Heart right ventricle (tissue), 16 donors: ENCODE data around the gene CUL9. TPM values are rescaled to one million over a fixed set of nuclear protein-coding genes. Genes with fewer than 3 reads are reported as not detected.

Source experiments
- ATAC-seq, 8 donors: fragments of 200-7000 bp; cut with Tn5 transposase; one replicate each; pipeline ENCODE4 v1.9.1; 2020; ENCODE audit warnings: mild to moderate bottlenecking in 8 of 8, moderate library complexity in 8 of 8, moderate number of reproducible peaks in 1 of 8
- DNase-seq, 2 donors: peaks; one replicate each; pipeline ENCODE4 v3.0.0-alpha.2; 2020
- H3K27ac ChIP-seq, 10 donors: fragments of 200-600 bp; sonication (generic) in 2 of 10; one replicate each; pipeline versions ENCODE4 v1.5.0 to v1.8.0; 2020 to 2022; ENCODE audit warnings: mild to moderate bottlenecking in 3 of 10
- H3K27me3 ChIP-seq, 7 donors: fragments of 200-600 bp; one replicate each; pipeline ENCODE4 v1.8.0; 2021 to 2022; ENCODE audit warnings: mild to moderate bottlenecking in 2 of 7
- H3K36me3 ChIP-seq, 9 donors: fragments of 200-600 bp; sonication (generic) in 1 of 9; one replicate each; pipeline versions ENCODE4 v1.5.0 to v1.8.0; 2020 to 2022; ENCODE audit warnings: mild to moderate bottlenecking in 2 of 9
- H3K4me1 ChIP-seq, 9 donors: fragments of 200-600 bp; sonication (generic) in 1 of 9; one replicate each; pipeline versions ENCODE4 v1.5.0 to v1.8.0; 2020 to 2022; ENCODE audit warnings: mild to moderate bottlenecking in 4 of 9
- H3K4me3 ChIP-seq, 10 donors: fragments of 200-600 bp; sonication (generic) in 2 of 10; one replicate each; pipeline versions ENCODE4 v1.5.0 to v1.8.0; 2020 to 2022; ENCODE audit warnings: mild to moderate bottlenecking in 7 of 10, moderate library complexity in 2 of 10
- H3K9me3 ChIP-seq, 11 donors: fragments of 200-600 bp in 10 of 11; sonication (generic) in 2 of 11; one replicate each; pipeline versions ENCODE4 v1.5.0 to v1.8.0; 2013 to 2022; ENCODE audit warnings: mild to moderate bottlenecking in 2 of 11, control low read depth in 1 of 11, moderate library complexity in 1 of 11
- WGBS, 2 donors: extraction: QIAGEN DNeasy Blood & Tissue Kit; methylation state at CpG; one replicate each; pipeline ENCODE4 v1.1.7; 2013; ENCODE audit warnings: inconsistent platforms in 1 of 2; 5-methylcytosine and 5-hydroxymethylcytosine counted together
- intact Hi-C, 10 donors: fragments of 100-400 bp; cut with DNase I; formaldehyde crosslinking; loops; one replicate each; pipeline versions ENCODE4 v1.11.1 to v1.14.2; 2022
- polyA plus RNA-seq, 2 donors: library from polyadenylated mRNA; stranded (reverse); fragments of 200-250 nt; gene quantifications; one replicate each; pipeline ENCODE4 v1.2.3, GENCODE V29; 2013
- total RNA-seq, 10 donors: library from RNA; stranded (reverse); fragmentation: NEBNext Ultra II Directional in 3 of 10; extraction: Animal tissue kit (Norgen Biotek cat#: 25700) in 3 of 10; gene quantifications; one replicate each; pipeline versions ENCODE4 v1.2.1 to v1.2.4, GENCODE V29; 2021 to 2023
- TF ChIP-seq, protein P1 (sequence below), 9 donors: fragments of 200-600 bp; sonication (generic) in 2 of 9; IDR thresholded peaks; one replicate each; pipeline versions ENCODE4 v1.5.0 to v1.8.0; 2021 to 2022; ENCODE audit warnings: antibody characterized with exemption in 9 of 9, mild to moderate bottlenecking in 5 of 9, moderate library complexity in 1 of 9
- donor health status: Arrhythmogenic right ventricular cardiomyopathy.
- donor health status: ischemic (EF 13 %, LVEDD 7.1; RV severe dilation, severe dysfunction).
- donor health status: healthy with polysubstance abuse.
- donor health status: DM: no; HTN: yes; CAD: no.
- donor health status: DM: no; HTN: no; CAD: no.
- donor health status: ischemic (EF 25% LVEDD 6.9; RV normal size, moderate dysfunction).
- donor health status: ischemic (EF 25% LVEDD 5.7; RV mildly dilated, moderate dysfunction).
- donor health status: healthy.
- donor health status: DM: yes; HTN: yes; CAD: no.
- donor health status: Ischemic cardiomyopathy.
- donor health status: ischemic (EF 35%, LVEDD 5.7; RV mildly dilated, moderate dysfunction).
- donor health status: nonischemic (EF 11% LVEDD 7.7; RV severe dilation, severe dysfunction).
- donor health status: DM: yes; HTN: yes; CAD: no.
- donor health status: PGD.
- donor health status: ischemic (EF 29% LVEDD 5.4; RV normal size, mild dysfunction).
- donor health status: nonischemic (EF 23%, LVEDD 6.1; RV moderate dilation, normal function).

Gene CUL9
- total and polyA plus RNA-seq, 12 donors, result 7.8 to 32.0 (median 13.4) TPM

DNA sequence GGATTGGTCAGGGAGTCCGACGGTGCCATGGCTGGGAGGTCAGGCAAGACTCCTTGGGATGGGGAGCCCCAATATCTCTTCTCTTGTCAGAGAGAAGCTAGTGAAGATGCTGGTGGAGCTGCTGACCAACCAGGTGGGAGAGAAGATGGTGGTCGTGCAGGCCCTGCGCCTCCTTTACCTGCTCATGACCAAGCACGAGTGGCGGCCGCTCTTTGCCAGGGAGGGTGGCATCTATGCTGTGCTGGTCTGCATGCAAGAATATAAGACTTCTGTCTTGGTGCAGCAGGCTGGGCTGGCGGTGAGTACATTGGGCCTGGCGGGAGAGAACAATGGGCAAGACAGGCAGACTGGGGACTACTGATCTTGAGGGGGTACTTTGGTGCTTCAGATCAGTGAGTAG is 10.9 kb downstream of the CUL9 start:
- no peaks in the 10 kb centered on the region for H3K9me3 ChIP-seq
- TF ChIP-seq, protein P1, sequence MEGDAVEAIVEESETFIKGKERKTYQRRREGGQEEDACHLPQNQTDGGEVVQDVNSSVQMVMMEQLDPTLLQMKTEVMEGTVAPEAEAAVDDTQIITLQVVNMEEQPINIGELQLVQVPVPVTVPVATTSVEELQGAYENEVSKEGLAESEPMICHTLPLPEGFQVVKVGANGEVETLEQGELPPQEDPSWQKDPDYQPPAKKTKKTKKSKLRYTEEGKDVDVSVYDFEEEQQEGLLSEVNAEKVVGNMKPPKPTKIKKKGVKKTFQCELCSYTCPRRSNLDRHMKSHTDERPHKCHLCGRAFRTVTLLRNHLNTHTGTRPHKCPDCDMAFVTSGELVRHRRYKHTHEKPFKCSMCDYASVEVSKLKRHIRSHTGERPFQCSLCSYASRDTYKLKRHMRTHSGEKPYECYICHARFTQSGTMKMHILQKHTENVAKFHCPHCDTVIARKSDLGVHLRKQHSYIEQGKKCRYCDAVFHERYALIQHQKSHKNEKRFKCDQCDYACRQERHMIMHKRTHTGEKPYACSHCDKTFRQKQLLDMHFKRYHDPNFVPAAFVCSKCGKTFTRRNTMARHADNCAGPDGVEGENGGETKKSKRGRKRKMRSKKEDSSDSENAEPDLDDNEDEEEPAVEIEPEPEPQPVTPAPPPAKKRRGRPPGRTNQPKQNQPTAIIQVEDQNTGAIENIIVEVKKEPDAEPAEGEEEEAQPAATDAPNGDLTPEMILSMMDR (IDR thresholded peaks at IDR 0.05), result no peak
- intact Hi-C loops, result no loop called here
- peaks cover 0 to 96% (median 52%) of the 10 kb centered on the region in 9 donors for H3K36me3 ChIP-seq
- peaks cover 0 to 13% (median 2%) of the 10 kb centered on the region in 9 donors for H3K4me1 ChIP-seq
- DNase-seq (no peak), ATAC-seq (no peak)
- no peak overlapping the region for H3K4me3 ChIP-seq
- no peaks in the 10 kb centered on the region for H3K27me3 ChIP-seq
- 96 to 98% methylated on average over 9 of the region's 9 CpGs for WGBS, 2 donors
- H3K27ac ChIP-seq, result no peak overlapping the region

DNA sequence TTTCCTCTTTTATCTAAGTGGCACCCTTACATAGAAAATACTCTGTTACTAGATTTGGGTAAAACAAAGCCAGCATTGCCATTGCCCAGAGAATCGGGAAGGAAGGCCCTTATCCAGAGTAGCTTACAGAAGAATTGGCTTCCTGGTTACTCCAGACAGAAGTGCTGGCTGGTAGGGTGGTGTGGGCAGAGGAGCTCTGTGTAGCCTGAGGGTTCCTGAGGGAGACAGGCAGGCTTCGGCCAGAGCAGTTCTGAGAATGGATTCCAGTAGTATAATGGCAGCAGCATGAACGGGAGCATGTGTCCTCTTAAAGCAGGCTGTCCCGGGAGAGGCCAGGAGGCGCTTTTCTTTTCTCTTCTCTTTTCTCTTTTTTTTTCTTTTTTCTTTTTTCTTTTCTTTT is 11.9 kb downstream of the CUL9 start:
- no peak for DNase-seq
- peaks cover 0 to 13% (median 2%) of the 10 kb centered on the region in 9 donors for H3K4me1 ChIP-seq
- ATAC-seq, result no peak
- no peaks in the 10 kb centered on the region for H3K9me3 ChIP-seq
- H3K27ac ChIP-seq, result no peak overlapping the region
- no peaks in the 10 kb centered on the region for H3K27me3 ChIP-seq
- 91 to 96% methylated on average over 5 of the region's 5 CpGs for WGBS, 2 donors
- H3K36me3 ChIP-seq, result peaks cover 0 to 96% (median 45%) of the 10 kb centered on the region in 9 donors
- no peak overlapping the region for H3K4me3 ChIP-seq
- TF ChIP-seq, protein P1 (IDR thresholded peaks at IDR 0.05), result no peak
- intact Hi-C loops, result no loop called here

DNA sequence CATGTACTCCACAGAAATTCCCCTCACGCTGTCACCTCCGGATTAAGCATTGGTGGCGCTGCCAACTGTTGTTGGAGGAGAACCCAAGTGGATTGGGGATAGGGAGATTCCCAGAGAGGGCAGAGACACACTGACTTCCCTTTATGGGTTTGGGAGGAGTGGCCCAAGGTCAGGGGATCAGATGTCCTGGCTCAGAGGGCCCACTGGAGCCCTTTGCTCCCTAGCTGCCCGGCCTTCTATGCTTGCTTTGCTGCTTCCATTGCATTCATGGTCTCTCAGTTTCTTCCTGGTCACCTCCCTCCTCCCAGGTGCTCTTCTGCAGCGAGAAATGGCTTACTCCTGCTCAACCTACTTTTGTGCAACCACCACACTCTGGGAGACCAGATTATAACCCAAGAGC is 14.3 kb downstream of the CUL9 start:
- H3K36me3 ChIP-seq, result peaks cover 0 to 100% (median 45%) of the 10 kb centered on the region in 9 donors
- no peaks in the 10 kb centered on the region for H3K4me1 ChIP-seq
- no peak overlapping the region for H3K27ac ChIP-seq
- no peaks in the 10 kb centered on the region for H3K27me3 ChIP-seq
- intact Hi-C loops, result no loop called here
- WGBS, 2 donors, result 71 to 74% methylated on average over 5 of the region's 5 CpGs
- H3K4me3 ChIP-seq, result no peak overlapping the region
- no peak for ATAC-seq
- TF ChIP-seq, protein P1 (IDR thresholded peaks at IDR 0.05), result no peak
- H3K9me3 ChIP-seq, result no peaks in the 10 kb centered on the region
- no peak for DNase-seq

DNA sequence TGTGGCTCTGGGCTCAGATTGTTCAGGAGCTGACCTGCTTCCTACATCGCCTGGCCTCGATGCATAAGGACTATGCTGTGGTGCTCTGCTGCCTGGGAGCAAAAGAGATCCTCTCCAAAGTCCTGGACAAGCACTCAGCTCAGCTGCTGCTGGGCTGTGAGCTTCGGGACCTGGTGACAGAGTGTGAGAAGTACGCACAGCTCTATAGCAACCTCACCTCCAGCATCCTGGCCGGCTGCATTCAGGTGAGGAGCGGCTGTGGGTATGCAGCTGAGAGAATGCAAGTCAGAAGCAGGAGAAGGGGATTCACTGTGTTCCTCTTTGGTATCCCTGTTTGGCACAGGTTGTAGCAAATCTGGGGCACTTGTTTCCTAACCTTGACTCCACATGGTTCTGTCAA is 17.9 kb downstream of the CUL9 start:
- H3K9me3 ChIP-seq, result no peaks in the 10 kb centered on the region
- WGBS, 2 donors, result 90 to 92% methylated on average over 6 of the region's 6 CpGs
- ATAC-seq, result no peak

More for the DNA sequence above, 17.9 kb downstream of the CUL9 start:
- Histone ChIP-seq H3K4me1 (no peaks in the 10 kb centered on the region), H3K27me3 (no peaks in the 10 kb centered on the region), H3K4me3 (no peak overlapping the region), H3K36me3 (peaks cover 0 to 88% (median 33%) of the 10 kb centered on the region in 9 donors), H3K27ac (no peak overlapping the region)
- DNase-seq, result no peak
- intact Hi-C loops, result no loop called here
- TF ChIP-seq, protein P1 (IDR thresholded peaks at IDR 0.05), result no peak
